Activated CD4-positive, alpha-beta T cell treated with anti-CD3 and anti-CD28 coated beads, Interleukin-2, amount 50 U/mL, for 48 hours (primary cell): ENCODE data around the gene EMCN.
"Not testable (repeated sequence)": the region's sequence is repeated elsewhere in the genome, so short reads cannot be mapped to it uniquely, and the experiment has no call there.

Experiments used
- DNase-seq, 2 experiments: peaks; one replicate each; pipeline ENCODE4 v3.0.0-alpha.2; 2020

Gene EMCN

DNA sequence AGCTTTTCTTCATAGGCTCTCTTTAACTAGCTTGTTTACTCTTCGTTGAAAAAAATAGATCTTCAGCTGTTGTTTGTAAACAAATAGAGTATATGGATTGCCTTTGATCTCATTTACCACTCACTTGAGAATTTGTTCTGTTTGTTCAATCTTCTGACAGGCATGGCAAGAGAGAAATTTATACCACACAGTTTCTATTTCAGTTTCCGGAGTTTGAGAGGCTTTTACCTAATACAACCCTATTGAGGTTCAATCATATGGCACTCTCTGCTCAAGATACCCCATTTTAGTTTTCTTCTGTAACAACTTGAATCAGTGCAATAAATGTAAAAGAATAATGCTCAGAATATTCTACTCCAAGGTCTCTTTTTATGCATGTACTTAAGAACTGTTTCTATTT, 148.0 kb downstream of the EMCN start:
- DNase-seq, result no peak

DNA sequence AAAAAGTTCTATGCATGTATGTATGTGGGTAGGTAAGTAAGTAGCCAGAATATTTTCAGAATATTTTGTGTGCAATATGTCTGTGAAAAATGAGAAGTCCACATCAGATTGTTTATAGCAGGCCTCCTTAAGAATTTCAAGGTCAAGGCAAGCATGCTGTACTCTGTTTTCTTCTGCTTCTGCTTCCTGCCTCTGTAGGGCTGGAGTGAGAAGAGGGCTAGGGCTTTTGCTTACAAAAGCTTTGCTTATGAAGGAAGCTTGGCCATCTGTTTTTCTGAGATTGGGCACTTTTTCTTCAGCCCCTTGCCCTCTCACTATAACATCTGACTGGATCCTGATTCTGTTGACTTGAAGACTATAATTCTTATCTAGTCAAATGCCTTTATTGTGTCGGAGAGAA, 150.4 kb downstream of the EMCN start:
- DNase-seq, result no peak

DNA sequence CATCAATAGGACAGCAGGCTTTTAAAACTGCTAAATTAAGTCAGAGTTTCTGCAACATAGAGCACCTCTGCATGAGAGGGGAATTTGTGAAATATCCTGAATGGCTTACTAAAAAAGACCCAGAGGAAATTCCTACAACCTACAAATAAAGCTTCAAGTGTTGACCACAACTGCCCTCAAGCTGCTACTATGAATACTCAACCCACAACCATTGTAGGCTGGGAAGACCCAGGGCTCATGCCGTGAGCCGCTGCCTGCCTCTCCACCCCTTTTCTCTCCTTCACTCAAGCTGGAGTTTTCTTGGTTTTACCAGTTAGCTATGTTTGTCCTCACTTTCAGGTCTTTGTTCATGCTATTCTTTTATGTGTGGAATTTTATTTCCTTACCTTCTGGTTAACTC, 151.6 kb downstream of the EMCN start:
- no peak for DNase-seq

DNA sequence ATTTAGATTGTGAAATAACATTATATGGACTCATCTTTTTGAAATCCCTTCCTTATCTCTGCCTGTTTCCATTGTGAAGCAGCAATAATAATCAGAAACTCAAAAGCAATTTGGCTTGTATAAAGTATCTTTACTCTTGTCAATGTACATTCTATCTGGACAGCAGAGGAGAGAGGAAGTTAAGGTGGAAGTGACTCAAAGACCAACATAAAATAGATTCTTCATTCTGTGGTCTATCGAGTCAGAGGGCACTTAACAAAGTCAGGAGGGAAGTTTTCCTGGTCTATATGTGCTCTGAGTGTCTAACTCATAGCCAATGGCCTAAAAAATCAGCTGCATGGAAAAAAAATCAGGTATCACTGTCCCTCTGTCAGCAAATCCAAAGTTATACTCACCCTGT, 155.5 kb downstream of the EMCN start:
- no peak for DNase-seq

DNA sequence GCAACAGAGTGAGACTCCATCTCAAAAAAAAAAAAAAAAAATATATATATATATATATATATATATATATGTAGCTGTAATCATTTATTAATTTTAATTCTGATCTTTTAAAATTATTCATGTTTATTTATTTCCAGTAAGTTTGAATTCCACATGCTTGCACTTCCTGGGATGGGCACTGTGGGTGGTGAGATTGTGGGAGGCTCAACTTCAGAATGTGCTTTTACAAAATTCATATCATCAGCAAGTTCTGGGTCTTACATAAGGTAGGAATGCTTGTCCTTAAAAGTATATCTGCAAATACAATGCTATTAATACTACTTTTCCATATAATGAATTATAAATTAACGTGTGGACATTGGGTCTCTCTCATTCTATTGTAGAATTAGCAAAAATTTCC, 156.5 kb downstream of the EMCN start:
- no peak for DNase-seq

DNA sequence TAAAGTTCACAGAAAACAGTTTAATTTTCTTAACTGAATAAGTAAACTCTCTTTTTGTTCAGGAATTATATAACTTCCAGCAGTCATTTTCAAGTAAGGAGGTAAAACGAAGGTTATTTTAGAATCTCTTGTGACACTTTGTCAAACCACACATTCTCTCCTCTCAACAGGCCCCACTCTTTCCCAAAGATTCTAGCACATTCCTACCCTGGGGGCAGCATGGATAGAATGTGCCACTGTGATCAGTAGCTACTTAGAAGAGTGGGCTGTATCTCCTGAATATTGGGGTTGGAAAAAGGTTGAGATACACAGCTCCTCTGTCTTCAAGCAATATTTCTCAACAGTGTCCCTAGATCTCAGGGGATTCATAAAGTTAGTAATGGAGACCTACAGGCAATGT, 157.6 kb downstream of the EMCN start:
- no peak for DNase-seq

DNA sequence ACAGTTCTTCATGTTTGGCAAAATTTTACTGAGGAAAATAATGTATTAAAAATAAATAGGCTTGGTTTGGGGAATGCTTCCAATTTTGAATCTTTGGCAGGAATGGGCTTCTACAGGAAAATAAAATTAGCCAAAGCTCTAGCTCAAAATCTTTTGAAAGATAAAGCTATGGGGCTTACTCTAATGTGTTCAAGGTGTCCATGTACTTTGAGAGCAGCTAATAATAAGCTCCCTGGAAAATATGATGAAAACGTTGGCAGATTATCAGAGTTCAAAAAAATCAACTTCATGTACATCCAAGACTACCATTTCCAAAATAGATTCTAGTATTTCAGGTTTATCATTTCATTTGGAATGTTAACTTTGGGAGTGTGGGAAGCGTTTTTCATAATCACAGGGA, 158.4 kb downstream of the EMCN start:
- DNase-seq, result no peak

DNA sequence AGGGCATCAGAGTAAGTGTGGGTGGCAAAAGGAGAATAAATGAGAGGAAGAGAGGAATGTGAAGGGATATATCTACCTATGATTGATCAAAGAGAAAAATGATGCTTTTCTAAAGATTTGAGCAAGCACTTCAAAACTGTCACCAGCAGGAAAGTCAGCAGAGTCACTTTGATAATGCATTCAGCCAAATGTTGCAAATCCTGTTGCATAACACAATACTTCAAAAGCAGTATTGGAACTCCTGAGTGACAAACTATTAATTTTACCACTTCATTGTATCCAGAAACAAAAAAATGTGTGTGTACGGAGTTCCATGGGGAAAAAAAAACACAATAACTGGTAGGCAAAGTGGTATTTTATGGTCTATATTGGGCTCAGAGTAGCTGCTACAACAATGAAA, 160.3 kb downstream of the EMCN start:
- no peak for DNase-seq

DNA sequence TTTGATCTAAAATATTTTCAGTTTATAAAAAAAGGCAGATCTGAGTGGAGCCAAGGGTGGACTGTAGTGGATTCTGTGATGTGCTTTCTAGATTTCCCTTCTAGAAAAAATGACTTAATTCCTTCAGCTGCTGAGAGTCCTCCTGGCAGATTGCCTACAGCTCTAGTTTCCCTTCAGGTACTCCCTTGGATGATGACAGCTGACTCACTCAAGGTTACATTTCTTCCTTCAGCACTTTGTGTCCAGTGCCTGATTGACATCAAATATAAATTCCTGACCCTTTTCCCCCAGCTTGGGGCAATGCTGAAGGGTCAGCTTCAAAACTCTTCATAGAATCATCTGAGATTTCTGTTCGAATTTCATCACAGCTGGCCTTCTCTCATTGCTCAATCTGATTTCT, 161.7 kb downstream of the EMCN start:
- DNase-seq, result no peak

DNA sequence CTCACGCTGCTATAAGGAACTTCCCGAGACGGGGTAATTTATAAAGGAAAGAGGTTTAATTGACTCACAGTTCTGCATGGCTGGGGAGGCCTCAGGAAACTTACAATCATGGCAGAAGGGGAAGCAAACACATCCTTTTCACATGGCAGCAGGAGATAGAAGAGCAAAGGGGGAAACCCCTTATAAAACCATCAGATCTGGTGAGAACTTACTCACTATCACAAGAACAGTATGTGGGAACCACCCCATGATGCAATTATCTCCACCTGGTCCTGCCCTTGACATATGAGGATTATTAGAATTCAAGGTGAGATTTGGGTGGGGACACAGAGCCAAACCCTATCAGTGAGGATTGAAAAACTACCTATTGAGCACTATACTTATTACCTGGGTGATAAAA, 165.5 kb downstream of the EMCN start:
- DNase-seq, result not testable (repeated sequence)

DNA sequence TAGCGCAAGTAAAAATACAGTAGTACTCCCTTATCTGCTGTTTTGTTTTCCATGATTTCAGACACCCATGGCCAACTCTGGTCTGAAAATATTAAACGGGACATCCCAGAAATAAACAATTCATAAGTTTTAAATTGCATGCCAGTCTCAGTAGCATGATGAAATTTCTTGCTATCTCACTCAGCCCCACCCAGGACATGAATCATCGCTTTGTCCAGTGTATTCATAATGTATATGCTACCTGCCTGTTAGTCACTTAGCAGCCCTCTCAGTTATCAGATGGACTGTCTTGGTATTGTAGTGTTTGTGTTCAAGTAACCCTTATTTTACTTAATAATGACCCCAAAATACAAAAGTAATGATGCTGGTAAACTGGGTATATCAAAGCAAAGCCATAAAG, 169.3 kb downstream of the EMCN start:
- DNase-seq, result no peak

DNA sequence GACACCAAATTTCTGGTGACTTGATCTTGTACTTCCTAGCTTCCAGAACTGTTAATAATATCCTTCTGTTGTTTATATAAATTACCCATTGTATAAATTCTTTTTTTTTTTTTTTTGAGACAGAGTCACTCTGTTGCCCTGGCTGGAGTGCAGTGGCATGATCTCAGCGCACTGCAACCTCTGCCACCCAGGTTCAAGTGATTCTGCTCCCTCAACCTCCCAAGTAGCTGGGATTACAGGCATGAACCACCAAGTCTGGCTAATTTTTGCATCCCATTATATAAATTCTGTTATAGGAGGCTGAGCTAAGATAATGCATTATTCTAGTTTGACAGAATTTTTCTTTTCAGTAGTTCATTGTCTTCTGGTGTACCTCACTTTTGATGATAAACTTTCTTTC, 170.6 kb downstream of the EMCN start:
- no peak for DNase-seq

DNA sequence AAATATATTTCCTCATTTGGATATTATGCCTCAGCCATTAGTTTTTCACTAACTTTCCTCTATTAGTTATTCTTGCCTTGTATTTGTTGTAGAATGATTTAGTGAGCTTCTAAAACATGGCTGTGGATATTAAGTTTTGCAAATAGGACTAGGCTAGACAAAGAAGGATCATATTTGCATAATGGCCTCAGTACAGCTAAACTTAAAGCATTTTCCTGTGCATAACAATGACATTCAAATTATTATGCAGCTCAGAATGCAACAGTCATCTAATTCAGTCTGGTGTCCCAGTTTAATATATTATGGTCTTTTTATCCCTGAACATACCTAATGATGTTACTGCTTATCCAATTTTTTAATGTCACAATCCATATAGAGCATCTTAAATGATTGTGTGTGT, 172.2 kb downstream of the EMCN start:
- no peak for DNase-seq
